HL-60 (cell line): ENCODE measurements around the gene ELMO1.

Experiments used
- DNase-seq, 2 experiments: peaks; one replicate each; pipeline ENCODE4 v3.0.0-alpha.2; 2010 to 2020; ENCODE audit warnings: low read depth in 1 of 2, low spot score in 1 of 2
- H3K27ac ChIP-seq: fragments of 250-450 bp; sonication (Bioruptor Pico); replicated peaks from 2 replicates; pipeline ENCODE4 v1.5.1; 2020; ENCODE audit warnings: mild to moderate bottlenecking, moderate library complexity
- H3K27me3 ChIP-seq: fragments of 250-450 bp; sonication (Bioruptor Pico); 2 replicates; pipeline ENCODE4 v1.5.1; 2021; ENCODE audit warnings: mild to moderate bottlenecking, moderate library complexity; ENCODE audit not compliant: insufficient read depth, poor library complexity, severe bottlenecking
- H3K4me3 ChIP-seq: replicated peaks from 2 replicates; pipeline ENCODE4 v1.5.1; 2011; ENCODE audit warnings: mild to moderate bottlenecking, control low read depth, low read length; ENCODE audit not compliant: insufficient read depth
- CTCF ChIP-seq: IDR thresholded peaks from one replicate; pipeline ENCODE4 v1.5.1; 2011; ENCODE audit warnings: low read length, control low read depth, inconsistent platforms; ENCODE audit not compliant: insufficient read depth
- GABPA ChIP-seq: IDR thresholded peaks from 2 replicates; pipeline ENCODE4 v1.6.1; 2012; ENCODE audit warnings: low read depth
- POLR2AphosphoS5 ChIP-seq: IDR thresholded peaks from 2 replicates; pipeline ENCODE4 v1.6.1; 2012; ENCODE audit warnings: low read depth
- SPI1 ChIP-seq: IDR thresholded peaks from 2 replicates; pipeline ENCODE4 v1.6.1; 2012; ENCODE audit warnings: low read depth, mild to moderate bottlenecking, borderline replicate concordance
- TF ChIP-seq, protein P1 (sequence below): IDR thresholded peaks from 2 replicates; pipeline ENCODE4 v1.6.1; 2012; ENCODE audit warnings: low read depth; ENCODE audit not compliant: insufficient replicate concordance

Gene ELMO1

DNA sequence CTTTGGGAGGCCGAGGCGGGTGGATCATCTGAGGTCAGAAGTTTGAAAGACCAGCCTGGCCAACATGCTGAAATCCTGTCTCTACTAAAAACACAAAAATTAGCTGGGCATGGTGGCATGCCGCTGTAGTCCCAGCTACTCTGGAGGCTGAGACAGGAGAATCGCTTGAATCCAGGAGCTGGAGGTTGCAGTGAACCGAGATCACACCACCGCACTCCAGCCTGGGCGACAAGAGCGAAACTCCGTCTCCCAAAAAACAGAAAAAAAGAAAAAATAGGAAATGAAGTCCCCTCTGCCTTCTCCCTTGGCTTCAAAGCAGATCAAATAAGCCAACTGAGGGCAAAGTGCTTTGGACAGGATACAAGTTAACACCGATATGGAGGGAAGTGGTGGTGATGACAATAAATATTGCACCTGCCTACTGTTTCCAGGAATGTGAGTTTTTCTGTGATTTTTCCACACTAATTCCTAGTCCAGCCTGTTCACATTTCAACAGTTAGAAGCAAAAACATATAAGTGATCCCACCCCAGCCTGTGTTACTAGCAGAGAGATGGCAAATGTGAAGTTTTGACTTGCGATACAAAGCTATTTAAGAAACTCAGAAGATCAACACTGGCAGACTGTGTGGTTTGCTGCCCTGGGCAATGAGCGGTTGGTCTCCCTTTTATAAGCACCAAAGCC is 433.2 kb downstream of the ELMO1 start:
- Histone ChIP-seq H3K27me3 (no peaks in the 10 kb centered on the region), H3K27ac (no peak overlapping the region), H3K4me3 (no peak overlapping the region)
- DNase-seq, result no peak
- TF ChIP-seq POLR2AphosphoS5 (no peak), CTCF (no peak), GABPA (no peak), SPI1 (no peak)
- TF ChIP-seq, protein P1, sequence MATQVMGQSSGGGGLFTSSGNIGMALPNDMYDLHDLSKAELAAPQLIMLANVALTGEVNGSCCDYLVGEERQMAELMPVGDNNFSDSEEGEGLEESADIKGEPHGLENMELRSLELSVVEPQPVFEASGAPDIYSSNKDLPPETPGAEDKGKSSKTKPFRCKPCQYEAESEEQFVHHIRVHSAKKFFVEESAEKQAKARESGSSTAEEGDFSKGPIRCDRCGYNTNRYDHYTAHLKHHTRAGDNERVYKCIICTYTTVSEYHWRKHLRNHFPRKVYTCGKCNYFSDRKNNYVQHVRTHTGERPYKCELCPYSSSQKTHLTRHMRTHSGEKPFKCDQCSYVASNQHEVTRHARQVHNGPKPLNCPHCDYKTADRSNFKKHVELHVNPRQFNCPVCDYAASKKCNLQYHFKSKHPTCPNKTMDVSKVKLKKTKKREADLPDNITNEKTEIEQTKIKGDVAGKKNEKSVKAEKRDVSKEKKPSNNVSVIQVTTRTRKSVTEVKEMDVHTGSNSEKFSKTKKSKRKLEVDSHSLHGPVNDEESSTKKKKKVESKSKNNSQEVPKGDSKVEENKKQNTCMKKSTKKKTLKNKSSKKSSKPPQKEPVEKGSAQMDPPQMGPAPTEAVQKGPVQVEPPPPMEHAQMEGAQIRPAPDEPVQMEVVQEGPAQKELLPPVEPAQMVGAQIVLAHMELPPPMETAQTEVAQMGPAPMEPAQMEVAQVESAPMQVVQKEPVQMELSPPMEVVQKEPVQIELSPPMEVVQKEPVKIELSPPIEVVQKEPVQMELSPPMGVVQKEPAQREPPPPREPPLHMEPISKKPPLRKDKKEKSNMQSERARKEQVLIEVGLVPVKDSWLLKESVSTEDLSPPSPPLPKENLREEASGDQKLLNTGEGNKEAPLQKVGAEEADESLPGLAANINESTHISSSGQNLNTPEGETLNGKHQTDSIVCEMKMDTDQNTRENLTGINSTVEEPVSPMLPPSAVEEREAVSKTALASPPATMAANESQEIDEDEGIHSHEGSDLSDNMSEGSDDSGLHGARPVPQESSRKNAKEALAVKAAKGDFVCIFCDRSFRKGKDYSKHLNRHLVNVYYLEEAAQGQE, result no peak

DNA sequence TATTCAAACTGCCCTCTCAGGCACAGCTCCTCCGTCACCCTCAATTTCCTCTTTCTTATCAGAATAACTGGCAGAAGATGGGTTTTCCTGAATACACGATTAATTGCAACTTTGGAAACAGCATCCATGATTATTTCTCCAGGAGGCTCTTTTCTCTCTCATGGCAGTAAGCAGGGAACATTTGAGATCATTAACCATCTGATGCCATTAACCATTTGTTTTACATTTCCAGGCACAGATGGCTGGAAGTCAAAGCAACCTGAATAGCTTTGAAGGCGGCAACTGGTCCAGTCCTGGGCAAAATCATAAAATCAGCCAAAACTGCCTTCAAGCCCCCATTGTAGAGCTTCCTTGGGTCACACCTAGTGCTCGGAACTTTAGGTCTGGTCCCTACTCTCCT is 434.9 kb downstream of the ELMO1 start:
- Histone ChIP-seq H3K27ac (no peak overlapping the region), H3K27me3 (no peaks in the 10 kb centered on the region), H3K4me3 (no peak overlapping the region)
- TF ChIP-seq SPI1, result no peak
- no peak for TF ChIP-seq POLR2AphosphoS5
- TF ChIP-seq CTCF, result no peak
- TF ChIP-seq GABPA, result no peak
- TF ChIP-seq, protein P1, result no peak
- no peak for DNase-seq

GRCh38 chr7:37011151-37011890 is 437.3 kb downstream of the ELMO1 start:
- DNase-seq, result no peak
- no peaks in the 10 kb centered on the region for H3K27me3 ChIP-seq
- H3K27ac ChIP-seq, result no peak overlapping the region
- H3K4me3 ChIP-seq, result no peak overlapping the region
- TF ChIP-seq POLR2AphosphoS5, result no peak

DNA sequence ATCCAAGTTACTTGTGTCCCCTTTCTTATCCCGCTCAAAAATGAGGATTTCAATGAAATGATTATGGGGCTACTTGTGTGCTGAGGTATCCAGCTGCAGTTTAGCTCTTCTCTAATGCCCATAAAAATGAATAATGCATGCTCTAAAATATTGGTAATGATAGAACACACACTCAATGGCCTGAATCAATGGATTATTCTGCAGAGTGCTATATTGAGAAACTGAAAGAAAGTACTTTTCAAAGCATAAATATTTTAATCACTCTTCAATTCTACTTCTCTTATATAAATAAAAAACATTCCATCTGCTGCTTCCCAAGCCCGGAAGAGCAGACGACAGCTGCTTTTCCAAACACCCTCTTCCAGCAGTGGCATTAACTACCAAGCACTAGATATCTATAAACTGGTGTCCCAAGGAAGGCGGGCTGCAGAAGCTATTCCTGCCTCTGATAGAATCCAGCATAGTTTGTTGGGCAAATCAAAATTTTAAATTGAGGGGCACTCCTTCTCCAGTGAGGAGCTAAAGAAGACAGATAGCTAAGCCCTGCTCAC is 439.5 kb downstream of the ELMO1 start:
- no peak overlapping the region for H3K27ac ChIP-seq
- TF ChIP-seq, protein P1, result no peak
- TF ChIP-seq SPI1 (no peak), CTCF (no peak), POLR2AphosphoS5 (no peak), GABPA (no peak)
- H3K4me3 ChIP-seq, result no peak overlapping the region
- H3K27me3 ChIP-seq, result no peaks in the 10 kb centered on the region
- DNase-seq, result no peak
